Heart left ventricle (tissue), 16 donors: ENCODE results near the gene FGFRL1. TPM values are rescaled to one million over a fixed set of nuclear protein-coding genes. Genes with fewer than 3 reads are reported as not detected.

Experiments
- ATAC-seq, 4 donors: fragments of 200-7000 bp; cut with Tn5 transposase; one replicate each; pipeline ENCODE4 v1.9.1; 2020 to 2022; ENCODE audit warnings: moderate library complexity in 4 of 4, mild to moderate bottlenecking in 3 of 4, moderate number of reproducible peaks in 1 of 4
- DNase-seq, 5 donors: peaks; one replicate each; pipeline ENCODE4 v3.0.0-alpha.2; 2020
- H3K27ac ChIP-seq, 12 donors: fragments of 200-600 bp; sonication (generic) in 4 of 12; one replicate each; pipeline versions ENCODE4 v1.5.0 to v1.8.0; 2016 to 2022; ENCODE audit warnings: mild to moderate bottlenecking in 2 of 12
- H3K27me3 ChIP-seq, 9 donors: fragments of 200-600 bp; sonication (generic) in 2 of 9; one replicate each; pipeline versions ENCODE4 v1.5.1 to v1.8.0; 2016 to 2022; ENCODE audit warnings: mild to moderate bottlenecking in 3 of 9
- H3K36me3 ChIP-seq, 9 donors: fragments of 200-600 bp; sonication (generic) in 2 of 9; one replicate each; pipeline versions ENCODE4 v1.5.0 to v1.8.0; 2018 to 2022; ENCODE audit warnings: mild to moderate bottlenecking in 2 of 9
- H3K4me1 ChIP-seq, 12 donors: fragments of 200-600 bp; sonication (generic) in 4 of 12; one replicate each; pipeline versions ENCODE4 v1.5.0 to v1.8.0; 2016 to 2022; ENCODE audit warnings: mild to moderate bottlenecking in 3 of 12
- H3K4me3 ChIP-seq, 12 donors: fragments of 200-600 bp; sonication (generic) in 4 of 12; one replicate each; pipeline versions ENCODE4 v1.5.0 to v1.8.0; 2017 to 2022; ENCODE audit warnings: mild to moderate bottlenecking in 9 of 12, moderate library complexity in 4 of 12
- H3K9me3 ChIP-seq, 12 donors: fragments of 200-600 bp; sonication (generic) in 4 of 12; one replicate each; pipeline versions ENCODE4 v1.5.0 to v1.8.0; 2016 to 2022; ENCODE audit warnings: mild to moderate bottlenecking in 1 of 12
- CTCF ChIP-seq, 12 donors: fragments of 200-600 bp; sonication (generic) in 4 of 12; IDR thresholded peaks; one replicate each; pipeline versions ENCODE4 v1.5.0 to v1.8.0; 2018 to 2022; ENCODE audit warnings: antibody characterized with exemption in 12 of 12, mild to moderate bottlenecking in 5 of 12
- POLR2A ChIP-seq, 2 donors: fragments of 450-650 bp; IDR thresholded peaks; one replicate each; pipeline ENCODE4 v1.6.1; 2017; ENCODE audit warnings: antibody characterized with exemption in 2 of 2, mild to moderate bottlenecking in 2 of 2, moderate library complexity in 2 of 2
- WGBS, 4 donors: extraction: QIAGEN DNeasy Blood & Tissue Kit in 2 of 4; methylation state at CpG; one replicate each; pipeline versions ENCODE4 v1.1.5 to v1.1.7; 2013 to 2018; 5-methylcytosine and 5-hydroxymethylcytosine counted together
- intact Hi-C, 10 donors: fragments of 100-400 bp; cut with DNase I; formaldehyde crosslinking; loops; one replicate each; pipeline versions ENCODE4 v1.11.1 to v1.14.2; 2022
- polyA plus RNA-seq, 2 donors: library from polyadenylated mRNA; stranded (reverse); fragments of 200-250 nt; gene quantifications; one replicate each; pipeline ENCODE4 v1.2.3, GENCODE V29; 2013
- total RNA-seq, 9 donors: library from RNA; depleted of rRNA in 2 of 9; stranded (reverse); fragments of >200 nt in 2 of 9; fragmentation: NEBNext Ultra II Directional in 3 of 9; extraction: Animal tissue kit (Norgen Biotek cat#: 25700) in 3 of 9; gene quantifications; one replicate each; pipeline versions ENCODE4 v1.1.0 to v1.2.4, GENCODE V29; 2016 to 2023
- donor health status: ischemic (EF 13 %, LVEDD 7.1; RV severe dilation, severe dysfunction).
- donor health status: healthy with polysubstance abuse.
- donor health status: DM: no; HTN: yes; CAD: no.
- donor health status: DM: no; HTN: no; CAD: no.
- donor health status: ischemic (EF 25% LVEDD 6.9; RV normal size, moderate dysfunction).
- donor health status: ischemic (EF 25% LVEDD 5.7; RV mildly dilated, moderate dysfunction).
- donor health status: healthy.
- donor health status: DM: yes; HTN: yes; CAD: no.
- donor health status: ischemic (EF 35%, LVEDD 5.7; RV mildly dilated, moderate dysfunction).
- donor health status: nonischemic (EF 11% LVEDD 7.7; RV severe dilation, severe dysfunction).
- donor health status: DM: yes; HTN: yes; CAD: no.
- donor health status: PGD.
- donor health status: ischemic (EF 29% LVEDD 5.4; RV normal size, mild dysfunction).
- donor health status: nonischemic (EF 23%, LVEDD 6.1; RV moderate dilation, normal function).

The FGFRL1 gene
- total and polyA plus RNA-seq, 11 donors = 23.6 to 90.7 (median 30.6) TPM

- H3K9me3 ChIP-seq = no peaks in the 10 kb centered on the region
- no peak for ATAC-seq
- H3K4me3 ChIP-seq = no peak overlapping the region
- H3K27ac ChIP-seq = no peak overlapping the region
- intact Hi-C loops = no loop called here
- DNase-seq = no peak
- no peak for TF ChIP-seq POLR2A (IDR thresholded peaks at IDR 0.05)
- no peak for TF ChIP-seq CTCF (IDR thresholded peaks at IDR 0.05)
- peaks cover 0 to 12% (median 0%) of the 10 kb centered on the region in 12 donors for H3K4me1 ChIP-seq
- WGBS, 4 donors = 65 to 82% (median 73%) methylated on average over 10 to 26 of the region's 26 CpGs
- peaks cover 0 to 16% (median 0%) of the 10 kb centered on the region in 9 donors for H3K36me3 ChIP-seq
- peaks cover 0 to 31% (median under 1%) of the 10 kb centered on the region in 9 donors for H3K27me3 ChIP-seq
Measured at GRCh38 chr4:1027219-1027914, 15.9 kb downstream of the FGFRL1 start.

GRCh38 chr4:1027915-1028238 is 16.5 kb downstream of the FGFRL1 start:
- intact Hi-C loops = no loop called here
- H3K9me3 ChIP-seq = no peaks in the 10 kb centered on the region
- DNase-seq (no peak), ATAC-seq (no peak)
- peaks cover 0 to 12% (median 0%) of the 10 kb centered on the region in 12 donors for H3K4me1 ChIP-seq
- peaks cover 0 to 36% (median 3%) of the 10 kb centered on the region in 9 donors for H3K27me3 ChIP-seq
- H3K36me3 ChIP-seq = peaks cover 0 to 16% (median 0%) of the 10 kb centered on the region in 9 donors
- H3K27ac ChIP-seq = no peak overlapping the region
- no peak overlapping the region for H3K4me3 ChIP-seq
- TF ChIP-seq CTCF (IDR thresholded peaks at IDR 0.05) (no peak), POLR2A (IDR thresholded peaks at IDR 0.05) (no peak)
- WGBS, 4 donors = 56 to 69% (median 58%) methylated on average over 8 to 9 of the region's 9 CpGs

- no peak for DNase-seq
- TF ChIP-seq CTCF (IDR thresholded peaks at IDR 0.05) (no peak), POLR2A (IDR thresholded peaks at IDR 0.05) (no peak)
- Histone ChIP-seq H3K36me3 (peaks cover 0 to 16% (median 0%) of the 10 kb centered on the region in 9 donors), H3K4me1 (peaks cover 0 to 12% (median 0%) of the 10 kb centered on the region in 12 donors), H3K27ac (no peak overlapping the region), H3K27me3 (peaks cover 0 to 44% (median 4%) of the 10 kb centered on the region in 9 donors), H3K4me3 (no peak overlapping the region), H3K9me3 (no peaks in the 10 kb centered on the region)
- intact Hi-C loops = no loop called here
- 77 to 88% (median 82%) methylated on average over 30 to 36 of the region's 36 CpGs for WGBS, 4 donors
- no peak for ATAC-seq
Measured at GRCh38 chr4:1028574-1029220, 17.3 kb downstream of the FGFRL1 start.

GRCh38 chr4:1029529-1029928 is 18.1 kb downstream of the FGFRL1 start:
- H3K36me3 ChIP-seq = peaks cover 0 to 11% (median 0%) of the 10 kb centered on the region in 9 donors
- peaks cover 0 to 15% (median 0%) of the 10 kb centered on the region in 12 donors for H3K4me1 ChIP-seq
- WGBS, 4 donors = 56 to 76% (median 65%) methylated on average over 5 to 17 of the region's 17 CpGs
- no peaks in the 10 kb centered on the region for H3K9me3 ChIP-seq
- H3K4me3 ChIP-seq = no peak overlapping the region
- no peak overlapping the region for H3K27ac ChIP-seq
- peaks cover 0 to 52% (median 4%) of the 10 kb centered on the region in 9 donors for H3K27me3 ChIP-seq
- no peak for TF ChIP-seq CTCF (IDR thresholded peaks at IDR 0.05)
- TF ChIP-seq POLR2A (IDR thresholded peaks at IDR 0.05) = no peak
- no peak for DNase-seq
- ATAC-seq = no peak
- intact Hi-C loops = no loop called here
